GM23338 (cell line): Measurements from ENCODE around the gene CA5B. TPM values are rescaled to one million over a fixed set of nuclear protein-coding genes. Genes with fewer than 3 reads are reported as not detected.

Source experiments
- ATAC-seq: fragments of 200-7000 bp; cut with Tn5 transposase; 3 replicates; pipeline ENCODE4 v1.9.1; 2020
- DNase-seq: peaks from one replicate; pipeline ENCODE4 v3.0.0-alpha.2; 2015; ENCODE audit warnings: low spot score
- H2AFZ ChIP-seq: fragments of 200-600 bp; sonication (generic); 2 replicates; pipeline ENCODE4 v1.8.0; 2016; ENCODE audit warnings: antibody characterized with exemption, mild to moderate bottlenecking, moderate library complexity
- H3F3A ChIP-seq: fragments of 200-600 bp; sonication (generic); replicated peaks from 2 replicates; pipeline ENCODE4 v1.8.0; 2017; ENCODE audit warnings: antibody characterized with exemption, mixed run types, low read depth
- H3K27ac ChIP-seq: fragments of 200-600 bp; sonication (generic); 2 replicates; pipeline ENCODE4 v1.6.1; 2016; ENCODE audit warnings: low read depth
- H3K27me3 ChIP-seq: fragments of 200-600 bp; sonication (generic); 2 replicates; pipeline ENCODE4 v1.8.0; 2016; ENCODE audit warnings: mild to moderate bottlenecking, mixed run types, moderate library complexity; ENCODE audit not compliant: insufficient read depth
- H3K36me3 ChIP-seq: fragments of 200-600 bp; sonication (generic); 2 replicates; pipeline ENCODE4 v1.8.0; 2016; ENCODE audit warnings: mild to moderate bottlenecking; ENCODE audit not compliant: insufficient read depth
- H3K4me1 ChIP-seq: fragments of 200-600 bp; sonication (generic); 2 replicates; pipeline ENCODE4 v1.8.0; 2016; ENCODE audit warnings: mild to moderate bottlenecking, moderate library complexity; ENCODE audit not compliant: insufficient read depth
- H3K4me2 ChIP-seq: fragments of 200-600 bp; sonication (generic); 2 replicates; pipeline ENCODE4 v1.7.1; 2017; ENCODE audit warnings: mixed run types
- H3K4me3 ChIP-seq: fragments of 200-600 bp; sonication (generic); 2 replicates; pipeline ENCODE4 v1.6.1; 2016; ENCODE audit warnings: mixed run types
- H3K79me2 ChIP-seq: fragments of 200-600 bp; sonication (generic); replicated peaks from 2 replicates; pipeline ENCODE4 v1.8.0; 2017; ENCODE audit warnings: mild to moderate bottlenecking; ENCODE audit not compliant: insufficient read depth
- H3K9me2 ChIP-seq: fragments of 200-600 bp; sonication (generic); 2 replicates; pipeline ENCODE4 v1.8.0; 2017; ENCODE audit not compliant: insufficient read depth
- H4K20me1 ChIP-seq: fragments of 200-600 bp; sonication (generic); replicated peaks from 2 replicates; pipeline ENCODE4 v1.8.0; 2017; ENCODE audit warnings: mild to moderate bottlenecking; ENCODE audit not compliant: insufficient read depth
- H3K27ac Mint-ChIP-seq: 2 replicates; pipeline ENCODE4 v1.8.0; 2020; ENCODE audit warnings: inconsistent platforms, mild to moderate bottlenecking, moderate library complexity, mixed read lengths
- H3K27me3 Mint-ChIP-seq: 3 replicates; pipeline ENCODE4 v1.8.0; 2022; ENCODE audit warnings: low read depth, mild to moderate bottlenecking, moderate library complexity, mixed read lengths, inconsistent platforms; ENCODE audit not compliant: insufficient read depth, poor library complexity
- H3K36me3 Mint-ChIP-seq: 3 replicates; pipeline ENCODE4 v1.8.0; 2021; ENCODE audit warnings: low read depth, mild to moderate bottlenecking, inconsistent platforms, moderate library complexity, mixed read lengths
- H3K4me1 Mint-ChIP-seq: 3 replicates; pipeline ENCODE4 v1.8.0; 2020; ENCODE audit warnings: mild to moderate bottlenecking, inconsistent platforms, mixed read lengths
- H3K4me3 Mint-ChIP-seq: 3 replicates; pipeline ENCODE4 v1.8.0; 2021; ENCODE audit warnings: moderate library complexity, mild to moderate bottlenecking, inconsistent platforms, mixed read lengths
- H3K9me3 Mint-ChIP-seq: 3 replicates; pipeline ENCODE4 v1.8.0; 2020; ENCODE audit warnings: moderate library complexity, mild to moderate bottlenecking, inconsistent platforms, mixed read lengths
- CREB1 ChIP-seq: fragments of 250-450 bp; sonication (Bioruptor Pico); IDR thresholded peaks from 2 replicates; pipeline ENCODE4 v1.5.0; 2020; ENCODE audit warnings: low read depth, mild to moderate bottlenecking, moderate library complexity
- CTCF ChIP-seq, 2 experiments: fragments of 200-600 bp in 1 of 2; sonication (generic) in 1 of 2; conservative IDR thresholded peaks; 2 replicates each; pipeline versions ENCODE4 v1.5.1 to v1.6.1; 2016 to 2017; ENCODE audit warnings: antibody characterized with exemption in 2 of 2, low read depth in 2 of 2, mild to moderate bottlenecking in 2 of 2, moderate library complexity in 1 of 2
- ETS1 ChIP-seq: IDR thresholded peaks from 2 replicates; pipeline ENCODE4 v1.6.1; 2016; ENCODE audit warnings: antibody characterized with exemption
- EZH2 ChIP-seq: fragments of 200-600 bp; sonication (generic); IDR thresholded peaks from one replicate; pipeline ENCODE4 v1.8.0; 2017; ENCODE audit warnings: antibody characterized with exemption, mild to moderate bottlenecking, low read depth; ENCODE audit not compliant: unreplicated experiment
- EZH2phosphoT487 ChIP-seq: fragments of 200-600 bp; sonication (generic); IDR thresholded peaks from one replicate; pipeline ENCODE4 v1.8.1; 2018; ENCODE audit warnings: antibody characterized with exemption; ENCODE audit not compliant: unreplicated experiment
- JUNB ChIP-seq: IDR thresholded peaks from one replicate; pipeline ENCODE4 v1.6.1; 2016; ENCODE audit warnings: antibody characterized with exemption; ENCODE audit not compliant: unreplicated experiment
- NANOG ChIP-seq: IDR thresholded peaks from 2 replicates; pipeline ENCODE4 v1.6.1; 2016; ENCODE audit warnings: antibody characterized with exemption, borderline replicate concordance
- POLR2AphosphoS5 ChIP-seq: IDR thresholded peaks from 2 replicates; pipeline ENCODE4 v1.6.1; 2016; ENCODE audit warnings: antibody characterized with exemption, low read depth
- REST ChIP-seq: IDR thresholded peaks from one replicate; pipeline ENCODE4 v1.6.1; 2018; ENCODE audit warnings: antibody characterized with exemption; ENCODE audit not compliant: unreplicated experiment
- STAT1 ChIP-seq: IDR thresholded peaks from one replicate; pipeline ENCODE4 v1.6.1; 2016; ENCODE audit warnings: antibody characterized with exemption; ENCODE audit not compliant: unreplicated experiment
- ZNF114 ChIP-seq: fragments of 250-450 bp; sonication (Bioruptor Pico); IDR thresholded peaks from 2 replicates; pipeline ENCODE4 v1.5.0; 2020; ENCODE audit warnings: mild to moderate bottlenecking, moderate library complexity
- ZNF331 ChIP-seq: fragments of 250-450 bp; sonication (Bioruptor Pico); IDR thresholded peaks from 2 replicates; pipeline ENCODE4 v1.5.0; 2020; ENCODE audit warnings: low read depth, mild to moderate bottlenecking, moderate library complexity
- ZNF462 ChIP-seq: fragments of 250-450 bp; sonication (Bioruptor Pico); IDR thresholded peaks from 2 replicates; pipeline ENCODE4 v1.5.0; 2020; ENCODE audit warnings: mild to moderate bottlenecking, moderate library complexity
- polyA plus RNA-seq: library from polyadenylated mRNA; unstranded; fragments of >200 nt; fragmentation: Nextera tagmentation; extraction: Ambion mirVana; gene quantifications from 2 replicates; pipeline ENCODE4 v1.2.1, GENCODE V29; 2016
- total RNA-seq: library from RNA; depleted of rRNA; stranded (reverse); fragments of >200 nt; shearing (Covaris generic); gene quantifications from 2 replicates; pipeline ENCODE4 v1.2.3, GENCODE V29; 2014

Gene CA5B
- total and polyA plus RNA-seq, 2 experiments from 2014 or later, result 4.8 to 6.1 TPM

- no peaks in the 10 kb centered on the region for H3K9me3 Mint-ChIP-seq
- DNase-seq (no peak), ATAC-seq (peak; percentile 49; the same call in 2 of the 3 replicates)
- H3K9me2 ChIP-seq, result no peaks in the 10 kb centered on the region
- peaks cover 38% of the 10 kb centered on the region for H3K36me3 Mint-ChIP-seq
- H3K4me3 Mint-ChIP-seq, result no peak overlapping the region
- no peaks in the 10 kb centered on the region; the same call in 1 of the 2 replicates for H4K20me1 ChIP-seq
- TF ChIP-seq REST (no peak), EZH2phosphoT487 (no peak), POLR2AphosphoS5 (no peak), NANOG (no peak), ZNF114 (CRISPR knock-in tag) (no peak), ZNF331 (CRISPR knock-in tag) (no peak), ETS1 (no peak), CTCF (conservative IDR thresholded peaks at IDR 0.05; ENCODE audit: low read depth in 2 of 2) (no peak), STAT1 (no peak), JUNB (no peak), ZNF462 (CRISPR knock-in tag) (no peak), EZH2 (no peak), CREB1 (CRISPR knock-in tag) (no peak)
- H2AFZ ChIP-seq, result no peak overlapping the region
- no peaks in the 10 kb centered on the region for H3K4me1 ChIP-seq
- H3K79me2 ChIP-seq, result peaks cover 11% of the 10 kb centered on the region
- peaks cover 1% of the 10 kb centered on the region for H3K27me3 Mint-ChIP-seq
- no peak overlapping the region for H3K27ac ChIP-seq
- H3K27ac Mint-ChIP-seq, result no peak overlapping the region
- H3F3A ChIP-seq, result no peaks in the 10 kb centered on the region
- no peaks in the 10 kb centered on the region for H3K36me3 ChIP-seq
- H3K4me3 ChIP-seq, result no peak overlapping the region
- H3K27me3 ChIP-seq, result no peaks in the 10 kb centered on the region
- H3K4me1 Mint-ChIP-seq, result no peaks in the 10 kb centered on the region
- no peak overlapping the region for H3K4me2 ChIP-seq
Observed at GRCh38 chrX:15694941-15695451, 43.1 kb upstream of the CA5B start.
